ENCODE results near the gene SMAD3. TPM values are rescaled to one million over a fixed set of nuclear protein-coding genes. Genes with fewer than 3 reads are reported as not detected.

The SMAD3 gene
- total RNA-seq, 1 donor from 2014 or later = 28.1 TPM

- Mint-ChIP-seq H3K4me3 (ENCODE audit: low read depth) (peak overlapping the region; percentile 36), H3K27ac (peak overlapping the region; percentile 66), H3K36me3 (ENCODE audit: low read depth) (peaks cover 33% of the 10 kb centered on the region), H3K27me3 (ENCODE audit: low read depth) (no peaks in the 10 kb centered on the region), H3K4me1 (ENCODE audit: low read depth) (peaks cover 45% of the 10 kb centered on the region), H3K9me3 (no peaks in the 10 kb centered on the region)
- DNase-seq (ENCODE audit: low spot score) = no peak
- intact Hi-C loops (cut with micrococcal nuclease) = loop anchor here (1.0 to 5.0 kb wide), 7 partner anchors 14 to 294 kb away; partner anchors contain the start of genes AAGAB and IQCH
Measured at GRCh38 chr15:67240235-67241131, 175.1 kb downstream of the SMAD3 start.

DNA sequence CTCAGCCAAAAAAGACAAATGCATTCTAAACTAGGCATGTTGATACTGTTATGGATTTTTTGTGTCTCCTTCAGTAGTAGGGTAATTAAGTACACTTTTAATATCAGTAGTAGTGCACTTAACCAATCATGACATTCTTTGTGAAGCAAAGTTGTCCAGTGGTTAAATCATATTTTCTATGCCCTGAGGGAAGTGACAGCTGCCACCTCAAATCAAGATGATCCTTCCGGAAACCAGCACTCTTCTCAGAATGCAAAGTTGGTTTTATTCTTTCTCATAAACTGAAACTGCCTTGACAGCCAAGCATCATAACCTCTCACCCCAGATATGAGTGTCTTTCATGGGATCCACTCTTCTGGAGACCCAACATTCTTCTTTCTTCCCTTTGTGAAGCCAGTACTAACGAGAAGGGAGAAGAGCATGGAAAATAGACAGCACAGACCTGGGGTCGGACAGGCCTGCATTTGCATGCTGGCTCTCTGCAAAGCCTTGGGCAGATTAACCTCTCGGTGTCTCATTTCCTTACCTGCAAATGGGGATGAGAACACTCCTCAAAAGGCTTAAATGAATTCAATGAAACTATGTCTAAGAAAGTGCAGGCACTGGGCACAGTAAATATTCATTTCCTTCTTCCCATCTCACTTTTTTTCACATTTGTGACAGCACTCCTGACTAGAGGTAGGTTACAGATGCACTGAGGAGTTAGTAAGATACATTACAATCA is 175.9 kb downstream of the SMAD3 start:
- Mint-ChIP-seq H3K36me3 (ENCODE audit: low read depth) (peaks cover 33% of the 10 kb centered on the region), H3K27me3 (ENCODE audit: low read depth) (no peaks in the 10 kb centered on the region), H3K4me1 (ENCODE audit: low read depth) (peaks cover 48% of the 10 kb centered on the region), H3K27ac (peak overlapping the region; percentile 66), H3K4me3 (ENCODE audit: low read depth) (peak overlapping the region; percentile 36), H3K9me3 (no peaks in the 10 kb centered on the region)
- DNase-seq (ENCODE audit: low spot score) = peak; percentile 27
- intact Hi-C loops (cut with micrococcal nuclease) = loop anchor here (1.0 to 5.0 kb wide), 7 partner anchors 13 to 295 kb away; partner anchors contain the start of genes AAGAB and IQCH

- no peak for DNase-seq (ENCODE audit: low spot score)
- Mint-ChIP-seq H3K9me3 (peaks cover 4% of the 10 kb centered on the region), H3K4me3 (ENCODE audit: low read depth) (no peak overlapping the region), H3K27ac (no peak overlapping the region), H3K27me3 (ENCODE audit: low read depth) (no peaks in the 10 kb centered on the region), H3K4me1 (ENCODE audit: low read depth) (peaks cover 49% of the 10 kb centered on the region), H3K36me3 (ENCODE audit: low read depth) (peaks cover 45% of the 10 kb centered on the region)
- intact Hi-C loops (cut with micrococcal nuclease) = loop anchor here (5.0 kb wide), 2 partner anchors 90 to 205 kb away; no protein-coding TSS in a partner anchor
Measured at GRCh38 chr15:67242708-67243111, 177.3 kb downstream of the SMAD3 start.

Other genes with a start within 250 kb of the SMAD3 start
- 35.8 and 41.3 TPM in 2 replicates for gene AAGAB, start 189.1 kb downstream of the SMAD3 start, total RNA-seq
- 0.68 and 1.7 TPM in 2 replicates for gene IQCH, start 189.2 kb downstream of the SMAD3 start, total RNA-seq

Measured in activated T-helper 2 cell treated with anti-CD3 and anti-CD28 coated beads, Interferon-gamma antibody, Interleukin-2, Interleukin-4, amounts not matched to agents 10 μg/mL and 5 μg/mL and 100 μg/mL, durations not matched to agents 14 hours and 24 hours and 36 hours (primary cell).